Left cardiac atrium (tissue), 4 donors: ENCODE results near the gene TAF9B. TPM values are rescaled to one million over a fixed set of nuclear protein-coding genes. Genes with fewer than 3 reads are reported as not detected.
"Not testable (repeated sequence)": the region's sequence is repeated elsewhere in the genome, so short reads cannot be mapped to it uniquely, and the experiment has no call there.

ENCODE experiments used
- ATAC-seq, 2 donors: fragments of 200-7000 bp; cut with Tn5 transposase; one replicate each; pipeline ENCODE4 v1.9.1; 2020; ENCODE audit warnings: mild to moderate bottlenecking in 2 of 2, moderate library complexity in 2 of 2
- DNase-seq: peaks from one replicate; pipeline ENCODE4 v3.0.0-alpha.2; 2020
- intact Hi-C, 2 donors: fragments of 100-400 bp; cut with DNase I; formaldehyde crosslinking; loops; one replicate each; pipeline versions ENCODE4 v1.14.1 to v1.15.1; 2022 to 2023
- long read RNA-seq: library from polyadenylated mRNA; unstranded; transcript quantifications from one replicate; pipeline ENCODE4 v2.0.0, GENCODE V29; 2021
- total RNA-seq, 2 donors: library from RNA; stranded (reverse); fragmentation: NEBNext Ultra II Directional; extraction: Animal tissue kit (Norgen Biotek cat#: 25700); gene quantifications; one replicate each; pipeline ENCODE4 v1.2.1, GENCODE V29; 2021
- donor health status: DM: no; HTN: yes; CAD: no.
- donor health status: DM: no; HTN: yes; CAD: no; lungs with severe emphysema.
- donor health status: DM: yes; HTN: yes; CAD: no.
- donor health status: Dilated cardiomyopathy.

The TAF9B gene, protein sequence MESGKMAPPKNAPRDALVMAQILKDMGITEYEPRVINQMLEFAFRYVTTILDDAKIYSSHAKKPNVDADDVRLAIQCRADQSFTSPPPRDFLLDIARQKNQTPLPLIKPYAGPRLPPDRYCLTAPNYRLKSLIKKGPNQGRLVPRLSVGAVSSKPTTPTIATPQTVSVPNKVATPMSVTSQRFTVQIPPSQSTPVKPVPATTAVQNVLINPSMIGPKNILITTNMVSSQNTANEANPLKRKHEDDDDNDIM
- total RNA-seq = 10 to 100 TPM; 20.3 to 20.8 TPM
- long read RNA-seq, transcript TAF9B-201 (7 exons, 2,713 nt) = major isoform, 38 of 39 reads
- long read RNA-seq, partial matches to known transcripts = 1 of 39 reads
- long read RNA-seq, other reads (novel, unspliced or antisense) = 0 of 39 reads

DNA sequence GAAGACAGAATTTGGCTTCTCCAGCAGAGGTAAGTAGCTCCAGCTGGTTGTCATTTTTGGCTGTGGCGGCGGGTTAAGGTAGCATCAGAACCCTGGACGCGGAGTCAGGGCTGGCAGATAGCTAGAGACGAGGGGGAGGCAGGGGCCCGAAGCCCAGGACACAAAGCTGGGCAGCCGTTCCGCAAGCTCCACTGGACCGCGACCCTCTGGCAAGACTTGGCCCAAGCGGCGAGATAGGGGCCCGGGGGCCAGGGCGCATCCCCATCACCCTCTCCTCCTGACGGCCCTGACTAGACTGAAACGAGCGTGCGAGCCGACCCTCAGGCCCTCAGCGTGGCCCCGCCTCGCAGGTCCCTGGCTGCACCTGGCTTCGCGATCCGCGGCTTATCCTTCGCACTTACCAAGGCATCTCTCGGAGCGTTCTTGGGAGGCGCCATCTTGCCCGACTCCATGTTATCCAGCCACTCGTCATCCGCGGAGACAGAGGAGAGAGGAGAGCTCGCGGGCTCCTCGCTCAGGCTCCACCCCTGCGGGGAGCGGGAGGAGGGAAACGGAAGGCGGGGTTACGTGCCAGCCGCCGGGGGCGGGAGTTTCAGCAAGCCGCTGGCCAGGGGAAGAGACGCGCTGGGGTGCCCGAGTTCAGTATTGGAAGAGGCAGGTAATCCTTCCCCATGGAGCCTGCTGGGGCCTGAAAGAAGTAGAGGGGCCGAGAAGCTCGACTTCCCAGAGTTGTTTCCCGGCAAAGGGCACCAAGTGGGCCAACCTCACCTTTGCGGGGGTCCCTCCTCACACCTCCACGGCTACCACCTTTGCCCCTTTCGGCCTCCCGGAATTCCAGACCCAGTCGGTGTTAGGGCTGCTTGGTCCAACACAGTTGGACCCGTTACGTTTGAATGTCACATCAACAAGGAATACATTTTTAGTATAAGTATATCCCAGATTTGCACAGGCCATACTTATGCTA, at the start of gene TAF9B:
Gene TAF9B (minus strand): TSS at position 491 of the 964 bp plus-strand sequence. CDS start 39 bp downstream, at position 452.
- peak; percentile 87 for DNase-seq
- intact Hi-C loops = no loop called here
- peak; percentile 99 for ATAC-seq

DNA sequence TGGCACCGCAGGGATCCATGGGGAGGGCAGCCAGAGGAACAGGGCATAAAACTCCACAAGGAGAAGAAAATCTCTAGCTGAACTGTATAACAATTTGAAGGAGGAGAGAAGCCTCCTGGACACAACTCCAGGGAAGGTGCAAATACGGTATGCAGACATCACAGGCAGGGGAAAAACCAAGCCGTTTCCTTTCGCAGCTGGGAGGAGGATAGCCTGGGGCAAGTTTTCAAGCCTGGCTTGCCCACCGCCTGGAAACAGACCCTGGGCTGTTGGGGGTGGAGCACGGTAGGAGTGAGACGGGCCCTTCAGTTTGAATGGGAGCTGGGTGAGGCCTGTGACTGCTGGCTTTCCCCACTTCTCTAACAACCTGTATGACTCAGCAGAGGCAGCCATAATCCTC, 43.4 kb upstream of the TAF9B start:
- DNase-seq (no peak), ATAC-seq (no peak)
- intact Hi-C loops = no loop called here

GRCh38 chrX:78181307-78181706, 41.9 kb upstream of the TAF9B start:
- intact Hi-C loops = no loop called here
- no peak for ATAC-seq
- DNase-seq = no peak

GRCh38 chrX:78168065-78168464, 28.6 kb upstream of the TAF9B start:
- DNase-seq (no peak), ATAC-seq (no peak)
- intact Hi-C loops = no loop called here

DNA sequence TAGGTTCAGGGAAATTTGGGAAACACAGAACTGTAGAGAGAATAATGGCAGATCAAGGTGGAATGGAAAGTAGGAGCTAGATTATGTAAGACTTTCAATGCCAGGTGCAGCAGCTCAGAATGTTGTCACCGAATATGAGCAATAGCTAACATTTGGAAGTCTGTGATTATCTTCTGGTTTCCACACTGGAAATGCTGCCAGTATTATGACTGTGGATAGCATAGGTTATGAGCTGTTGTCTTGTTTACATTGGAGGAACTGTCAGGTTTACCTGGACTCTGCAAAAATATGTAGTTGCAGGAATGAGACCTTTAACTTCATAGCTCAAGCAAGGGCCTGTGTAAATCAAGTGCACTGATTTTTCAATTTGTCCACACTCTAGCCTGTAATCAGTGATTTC, 26.0 kb upstream of the TAF9B start:
- DNase-seq = no peak
- no peak for ATAC-seq
- intact Hi-C loops = no loop called here

- DNase-seq, ATAC-seq, intact Hi-C loops: not testable (repeated sequence)
Measured at GRCh38 chrX:78163175-78163574, 23.7 kb upstream of the TAF9B start.

GRCh38 chrX:78160711-78161110, 21.3 kb upstream of the TAF9B start:
- DNase-seq, intact Hi-C loops, ATAC-seq: not testable (repeated sequence)

DNA sequence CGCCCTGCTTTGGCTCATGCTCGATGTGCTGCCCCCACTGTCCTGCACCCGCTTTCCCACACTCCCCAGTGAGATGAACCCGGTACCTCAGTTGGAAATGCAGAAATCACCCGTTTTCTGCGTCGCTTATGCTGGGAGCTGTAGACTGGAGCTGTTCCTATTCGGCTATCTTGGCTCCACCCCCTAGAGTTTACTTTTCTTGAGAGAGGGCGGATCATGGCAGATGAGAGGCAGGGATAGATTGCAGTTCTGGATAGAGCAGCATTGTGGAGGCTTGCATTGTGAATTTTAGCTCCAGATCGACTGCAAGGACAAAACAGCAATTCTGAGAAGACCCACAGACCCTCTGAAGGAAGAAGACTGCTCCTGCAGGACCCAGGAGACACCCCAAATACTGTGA, 18.4 kb upstream of the TAF9B start:
- not testable (repeated sequence) for ATAC-seq, DNase-seq

DNA sequence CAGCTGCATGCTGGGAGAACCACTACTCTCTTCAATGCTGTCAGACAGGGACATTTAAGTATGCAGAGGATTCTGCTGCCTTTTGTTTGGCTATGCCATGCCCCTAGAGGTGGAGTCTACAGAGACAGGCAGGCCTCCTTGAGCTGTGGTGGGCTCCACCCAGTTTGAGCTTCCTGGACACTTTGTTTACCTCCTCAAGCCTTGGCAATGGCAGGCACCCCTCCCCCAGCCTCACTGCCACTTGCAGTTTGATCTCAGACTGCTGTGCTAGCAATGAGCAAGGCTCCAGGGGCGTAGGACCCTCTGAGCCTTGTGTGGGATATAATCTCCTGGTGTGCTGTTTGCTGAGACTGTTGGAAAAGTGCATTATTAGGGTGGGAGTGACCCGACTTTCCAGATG, 17.9 kb upstream of the TAF9B start:
- intact Hi-C loops, DNase-seq, ATAC-seq: not testable (repeated sequence)

More for the DNA sequence above, 18.4 kb upstream of the TAF9B start:
- intact Hi-C loops = not testable (repeated sequence)

GRCh38 chrX:78147002-78147540, 7.6 kb upstream of the TAF9B start:
- intact Hi-C loops, ATAC-seq: not testable (repeated sequence)

DNA sequence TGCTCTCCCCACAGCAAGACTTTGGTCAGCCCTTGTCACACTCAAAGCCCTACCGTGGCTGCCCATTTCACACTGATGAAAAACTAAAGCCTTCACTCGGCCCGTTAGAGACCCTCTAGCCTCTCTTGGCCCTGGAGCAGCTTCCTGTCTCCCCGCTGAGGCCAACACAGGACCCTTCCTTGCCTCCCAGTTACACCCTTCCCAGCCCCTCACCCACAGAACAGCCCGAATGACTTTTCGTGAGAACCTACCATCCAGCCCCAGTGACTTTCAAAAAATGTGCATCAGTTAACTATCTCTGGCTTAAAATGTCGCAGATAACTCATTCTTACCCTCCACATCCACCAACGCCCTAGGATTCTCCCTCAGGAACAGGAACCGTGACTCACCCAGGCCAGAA, 756 bp upstream of the TAF9B start:
- DNase-seq (no peak), ATAC-seq (no peak)
- intact Hi-C loops = no loop called here

More at GRCh38 chrX:78147002-78147540, 7.6 kb upstream of the TAF9B start:
- not testable (repeated sequence) for DNase-seq

DNA sequence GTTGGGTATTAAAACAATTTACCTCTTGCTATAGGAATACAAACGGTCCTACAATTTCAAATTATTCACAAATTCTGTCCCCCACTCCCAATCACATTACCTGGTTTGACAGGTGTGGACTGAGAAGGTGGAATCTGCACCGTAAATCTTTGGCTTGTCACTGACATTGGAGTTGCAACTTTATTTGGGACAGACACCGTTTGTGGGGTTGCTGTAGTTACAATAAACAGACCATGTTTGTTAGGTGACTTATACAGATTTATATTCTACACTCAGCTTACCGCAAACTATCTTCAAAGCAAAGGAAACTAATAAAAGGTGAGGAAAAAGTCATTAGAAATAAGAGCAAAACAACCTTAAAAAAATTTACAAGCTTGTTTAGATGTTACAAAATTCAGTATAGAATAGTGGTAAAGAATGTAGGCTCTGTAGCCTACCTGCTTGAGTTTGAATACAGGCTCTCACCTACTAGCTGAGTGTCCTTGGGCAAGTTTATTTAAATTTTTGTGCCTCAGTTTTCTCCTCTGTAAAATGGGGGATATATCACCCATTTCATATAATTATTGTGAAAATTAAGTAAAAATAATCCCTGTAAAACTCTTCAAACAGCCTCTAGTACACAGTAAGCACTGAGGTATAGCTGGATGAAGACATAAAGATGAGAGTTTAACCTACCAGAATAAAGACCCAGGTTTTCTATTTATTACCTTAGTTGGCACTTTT, 6.1 kb downstream of the TAF9B start:
- no peak for DNase-seq
- no peak for ATAC-seq
- intact Hi-C loops = no loop called here

DNA sequence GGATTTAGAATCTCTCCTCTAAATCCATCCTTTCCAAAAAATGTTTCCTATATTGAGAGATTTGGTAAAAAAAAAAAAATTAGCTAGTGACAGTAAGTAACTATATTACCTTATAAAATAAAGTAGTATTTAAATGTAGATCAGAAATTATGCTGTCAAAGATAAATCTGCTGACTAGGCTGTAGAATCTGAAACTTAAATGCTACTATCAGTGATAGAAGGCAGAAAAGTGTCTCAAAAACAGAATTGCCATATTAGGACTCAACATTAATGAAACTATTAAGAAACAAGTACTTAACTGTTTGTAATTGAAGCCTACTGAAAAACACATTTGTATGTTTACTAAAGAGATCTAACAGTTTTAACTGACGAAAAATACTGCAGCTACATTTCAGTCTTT, 8.3 kb downstream of the TAF9B start:
- ATAC-seq = no peak
- intact Hi-C loops = no loop called here
- DNase-seq = no peak

GRCh38 chrX:78130396-78130795, 9.1 kb downstream of the TAF9B start:
- no peak for ATAC-seq
- DNase-seq = no peak
- intact Hi-C loops = no loop called here

DNA sequence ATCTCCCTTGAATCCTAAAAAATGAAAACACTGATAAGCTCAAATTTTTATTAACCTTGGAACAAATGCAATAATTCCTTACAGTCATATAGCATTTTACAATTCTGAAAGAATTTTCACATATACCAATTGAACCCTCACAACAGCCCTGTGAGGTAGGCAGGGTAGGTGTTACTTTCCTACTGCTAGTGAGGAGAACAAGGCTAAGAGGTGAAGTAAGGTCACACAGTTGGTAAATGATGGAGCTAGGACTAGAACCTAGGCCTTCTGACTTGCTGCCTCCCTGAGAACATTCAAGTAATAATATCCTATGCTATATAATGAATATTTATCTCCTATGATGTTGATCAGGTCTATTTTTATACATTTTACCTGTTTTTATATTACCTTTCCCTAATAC, 9.7 kb downstream of the TAF9B start:
- ATAC-seq (no peak), DNase-seq (no peak)
- intact Hi-C loops = no loop called here

GRCh38 chrX:78125781-78126180, 13.7 kb downstream of the TAF9B start:
- ATAC-seq, intact Hi-C loops, DNase-seq: not testable (repeated sequence)

DNA sequence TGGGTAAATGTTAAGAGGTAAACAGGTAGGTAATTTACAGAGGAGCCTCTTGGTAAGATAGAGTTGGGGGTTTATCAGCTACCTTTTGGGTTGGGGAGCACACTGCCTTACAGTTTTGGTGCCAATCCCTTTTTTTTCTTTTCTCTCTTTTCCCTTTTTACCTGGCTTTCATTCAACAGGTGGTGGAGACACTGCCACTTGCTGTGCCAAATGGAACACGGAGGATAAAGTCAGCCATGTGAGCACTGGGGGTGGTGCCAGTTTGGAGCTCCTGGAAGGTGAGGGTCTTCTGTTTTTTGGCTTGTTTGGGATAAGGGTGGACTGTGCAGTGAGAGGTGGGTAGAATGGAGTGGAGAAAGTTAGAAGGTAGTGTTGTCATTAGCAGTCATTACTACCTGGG, 14.3 kb downstream of the TAF9B start:
- no peak for DNase-seq
- intact Hi-C loops = no loop called here
- ATAC-seq = no peak

DNA sequence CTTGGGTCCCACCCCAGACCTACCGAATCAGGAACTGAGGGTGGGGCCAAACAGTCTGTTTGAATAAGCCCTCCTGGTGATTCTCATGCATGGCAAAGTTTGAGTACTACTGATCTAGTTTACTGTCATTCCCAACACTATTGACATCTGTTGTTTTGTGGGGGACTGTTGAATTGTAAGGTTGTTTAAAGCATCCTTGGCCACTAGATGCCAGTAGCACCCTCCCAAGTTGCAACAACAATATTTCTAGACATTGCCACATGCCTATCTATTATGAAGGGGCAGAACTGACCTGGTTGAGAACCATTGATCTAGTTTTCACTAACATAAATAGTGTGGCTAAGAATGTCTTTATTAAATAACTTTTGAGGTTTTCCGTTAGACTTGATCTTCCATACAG, 15.1 kb downstream of the TAF9B start:
- DNase-seq (no peak), ATAC-seq (no peak)
- intact Hi-C loops = no loop called here

GRCh38 chrX:78123190-78123589, 16.3 kb downstream of the TAF9B start:
- DNase-seq (no peak), ATAC-seq (peak in 1 of 2 donors; percentile 74)
- intact Hi-C loops = no loop called here
